H9 (cell line): ENCODE measurements around the gene NIM1K. TPM values are rescaled to one million over a fixed set of nuclear protein-coding genes. Genes with fewer than 3 reads are reported as not detected.

Experiments
- DNase-seq: peaks from one replicate; pipeline ENCODE4 v3.0.0-alpha.2; 2017
- H2AFZ ChIP-seq: one replicate; pipeline ENCODE4 v1.6.1; 2013; ENCODE audit warnings: mild to moderate bottlenecking, low read length, control low read depth, moderate library complexity
- H2AK5ac ChIP-seq: 2 replicates; pipeline ENCODE4 v1.6.1; 2013; ENCODE audit warnings: low read length, control low read depth, mixed read lengths; ENCODE audit not compliant: insufficient read length
- H2BK120ac ChIP-seq: one replicate; pipeline ENCODE4 v1.6.1; 2013; ENCODE audit warnings: low read depth, mild to moderate bottlenecking, low read length, control low read depth, inconsistent platforms; ENCODE audit not compliant: poor library complexity, severe bottlenecking
- H2BK12ac ChIP-seq: 2 replicates; pipeline ENCODE4 v1.6.1; 2013; ENCODE audit warnings: low read length, control low read depth, mixed read lengths, low read depth; ENCODE audit not compliant: insufficient read length
- H2BK15ac ChIP-seq: 2 replicates; pipeline ENCODE4 v1.6.1; 2013; ENCODE audit warnings: low read depth, low read length, control low read depth
- H2BK20ac ChIP-seq: one replicate; pipeline ENCODE4 v1.6.1; 2013; ENCODE audit warnings: low read depth, mild to moderate bottlenecking, low read length, control low read depth, inconsistent platforms; ENCODE audit not compliant: poor library complexity, severe bottlenecking
- H2BK5ac ChIP-seq: 2 replicates; pipeline ENCODE4 v1.6.1; 2013; ENCODE audit warnings: low read length, control low read depth, mixed read lengths; ENCODE audit not compliant: insufficient read length
- H3K14ac ChIP-seq: 2 replicates; pipeline ENCODE4 v1.6.1; 2013; ENCODE audit warnings: low read length, control low read depth; ENCODE audit not compliant: insufficient read depth
- H3K18ac ChIP-seq: 2 replicates; pipeline ENCODE4 v1.6.1; 2013; ENCODE audit warnings: low read depth, mild to moderate bottlenecking, mixed read lengths, low read length, control low read depth; ENCODE audit not compliant: insufficient read length
- H3K23ac ChIP-seq: 2 replicates; pipeline ENCODE4 v1.6.1; 2013; ENCODE audit warnings: low read length, control low read depth, mixed read lengths, low read depth; ENCODE audit not compliant: insufficient read length
- H3K23me2 ChIP-seq: 2 replicates; pipeline ENCODE4 v1.6.1; 2013; ENCODE audit warnings: low read depth, mild to moderate bottlenecking, mixed read lengths, low read length, control low read depth; ENCODE audit not compliant: insufficient read length, poor library complexity, severe bottlenecking
- H3K27ac ChIP-seq: 2 replicates; pipeline ENCODE4 v1.5.1; 2013; ENCODE audit warnings: low read length, control low read depth, mixed read lengths, low read depth; ENCODE audit not compliant: insufficient read length
- H3K27me3 ChIP-seq: 2 replicates; pipeline ENCODE4 v1.6.1; 2013; ENCODE audit warnings: low read length, control low read depth, inconsistent platforms; ENCODE audit not compliant: insufficient read depth
- H3K4ac ChIP-seq: 2 replicates; pipeline ENCODE4 v1.6.1; 2013; ENCODE audit warnings: low read depth, mild to moderate bottlenecking, control low read depth, inconsistent platforms, low read length, moderate library complexity
- H3K4me1 ChIP-seq: 2 replicates; pipeline ENCODE4 v1.6.1; 2013; ENCODE audit warnings: low read length, control low read depth, inconsistent platforms; ENCODE audit not compliant: insufficient read depth
- H3K4me2 ChIP-seq: 2 replicates; pipeline ENCODE4 v1.6.1; 2013; ENCODE audit warnings: low read length, control low read depth, mixed read lengths; ENCODE audit not compliant: insufficient read length, insufficient read depth
- H3K56ac ChIP-seq: 2 replicates; pipeline ENCODE4 v1.6.1; 2013; ENCODE audit warnings: low read depth, mild to moderate bottlenecking, mixed read lengths, low read length, control low read depth; ENCODE audit not compliant: insufficient read length
- H3K79me1 ChIP-seq: 2 replicates; pipeline ENCODE4 v1.6.1; 2013; ENCODE audit warnings: low read depth, mild to moderate bottlenecking, moderate library complexity, low read length, control low read depth, inconsistent platforms; ENCODE audit not compliant: insufficient read depth, poor library complexity, severe bottlenecking
- H3K79me2 ChIP-seq: 2 replicates; pipeline ENCODE4 v1.6.1; 2013; ENCODE audit warnings: low read length, control low read depth, inconsistent platforms; ENCODE audit not compliant: insufficient read depth
- H3K9ac ChIP-seq: 2 replicates; pipeline ENCODE4 v1.6.1; 2013; ENCODE audit warnings: low read length, control low read depth, mixed read lengths; ENCODE audit not compliant: insufficient read length; ENCODE audit errors: extremely low read depth
- H3K9me3 ChIP-seq: one replicate; pipeline ENCODE4 v1.6.1; 2013; ENCODE audit warnings: low read depth, low read length, inconsistent platforms; ENCODE audit not compliant: control insufficient read depth
- H3T11ph ChIP-seq: one replicate; pipeline ENCODE4 v1.6.1; 2013; ENCODE audit warnings: mild to moderate bottlenecking, low read length, control low read depth, inconsistent platforms
- H4K20me1 ChIP-seq: one replicate; pipeline ENCODE4 v1.6.1; 2013; ENCODE audit not compliant: control insufficient read depth, insufficient read length, insufficient read depth
- H4K5ac ChIP-seq: 2 replicates; pipeline ENCODE4 v1.6.1; 2013; ENCODE audit warnings: low read depth, mild to moderate bottlenecking, mixed read lengths, low read length, control low read depth; ENCODE audit not compliant: insufficient read length
- H4K8ac ChIP-seq: replicated peaks from 2 replicates; pipeline ENCODE4 v1.6.1; 2013; ENCODE audit warnings: low read length, control low read depth, mixed read lengths, low read depth; ENCODE audit not compliant: insufficient read length
- H4K91ac ChIP-seq: 2 replicates; pipeline ENCODE4 v1.6.1; 2013; ENCODE audit warnings: low read depth, mild to moderate bottlenecking, moderate library complexity, mixed read lengths, low read length, control low read depth; ENCODE audit not compliant: insufficient read length
- H3K27ac Mint-ChIP-seq, 3 experiments: 2 replicates in 2 of 3; 3 replicates in 1 of 3; pipeline ENCODE4 v1.8.0; 2020 to 2021; ENCODE audit warnings: mixed read lengths in 3 of 3, mild to moderate bottlenecking in 1 of 3, moderate library complexity in 1 of 3
- H3K27me3 Mint-ChIP-seq: 2 replicates; pipeline ENCODE4 v1.8.0; 2021; ENCODE audit warnings: low read depth, mild to moderate bottlenecking, moderate library complexity, mixed read lengths
- H3K36me3 Mint-ChIP-seq, 3 experiments: 2 replicates in 2 of 3; 3 replicates in 1 of 3; pipeline ENCODE4 v1.8.0; 2020 to 2021; ENCODE audit warnings: low read depth in 3 of 3, mixed read lengths in 3 of 3; ENCODE audit not compliant: insufficient read depth in 1 of 3
- H3K4me1 Mint-ChIP-seq, 2 experiments: 2 replicates each; pipeline ENCODE4 v1.8.0; 2020; ENCODE audit warnings: mixed read lengths in 2 of 2
- H3K4me3 Mint-ChIP-seq, 2 experiments: 2 replicates in 1 of 2; 3 replicates in 1 of 2; pipeline ENCODE4 v1.8.0; 2020 to 2021; ENCODE audit warnings: mild to moderate bottlenecking in 2 of 2, mixed read lengths in 2 of 2, moderate library complexity in 1 of 2
- H3K9me3 Mint-ChIP-seq, 2 experiments: 2 replicates in 1 of 2; 3 replicates in 1 of 2; pipeline ENCODE4 v1.8.0; 2020; ENCODE audit warnings: mild to moderate bottlenecking in 2 of 2, mixed read lengths in 2 of 2, moderate library complexity in 1 of 2
- CTCF ChIP-seq: fragments of 200-600 bp; sonication (generic); conservative IDR thresholded peaks from 3 replicates; pipeline ENCODE4 v1.8.0; 2021; ENCODE audit warnings: antibody characterized with exemption, mild to moderate bottlenecking
- WGBS: extraction: QIAGEN DNeasy Blood & Tissue Kit; methylation state at CpG from one replicate; pipeline ENCODE4 v1.1.7; 2013; ENCODE audit warnings: missing lambda C conversion rate, low lambda C conversion rate, mixed read lengths; ENCODE audit not compliant: insufficient read length; ENCODE audit errors: extremely low coverage; 5-methylcytosine and 5-hydroxymethylcytosine counted together
- total RNA-seq: library from RNA; stranded (reverse); gene quantifications from 2 replicates; pipeline ENCODE4 v1.2.1, GENCODE V29; 2021

NIM1K gene
- total RNA-seq, 1 experiment from 2014 or later: 0.07 TPM

GRCh38 chr5:43275391-43275790, 83.4 kb downstream of the NIM1K start:
- Histone ChIP-seq H2BK15ac (no peak overlapping the region), H3K9ac (no peak overlapping the region), H3K4ac (no peak overlapping the region), H2AFZ (no peak overlapping the region), H3K18ac (no peak overlapping the region), H4K91ac (no peak overlapping the region), H4K5ac (no peak overlapping the region), H3K4me1 (no peaks in the 10 kb centered on the region; the same call in 1 of the 2 replicates), H4K8ac (no peak overlapping the region), H3K9me3 (no peaks in the 10 kb centered on the region), H3K79me2 (no peaks in the 10 kb centered on the region), H2BK20ac (no peak overlapping the region), H3K23ac (no peak overlapping the region), H3K23me2 (no peaks in the 10 kb centered on the region), H3K4me2 (no peak overlapping the region), H2BK5ac (no peak overlapping the region), H3K14ac (no peak overlapping the region), H3T11ph (no peak overlapping the region), H3K79me1 (no peaks in the 10 kb centered on the region), H3K27me3 (no peaks in the 10 kb centered on the region), H2BK120ac (no peak overlapping the region), H3K27ac (no peak overlapping the region), H4K20me1 (no peaks in the 10 kb centered on the region), H2AK5ac (no peak overlapping the region), H3K56ac (no peak overlapping the region), H2BK12ac (no peak overlapping the region)
- H3K4me3 Mint-ChIP-seq: no peak overlapping the region
- no CpG with 5 or more reads among the region's 4 CpGs for WGBS
- peaks cover 6% of the 10 kb centered on the region for H3K27me3 Mint-ChIP-seq
- H3K36me3 Mint-ChIP-seq: no peaks in the 10 kb centered on the region
- DNase-seq: no peak
- TF ChIP-seq CTCF: no peak
- peaks cover 7 to 10% of the 10 kb centered on the region in 2 experiments for H3K4me1 Mint-ChIP-seq
- no peaks in the 10 kb centered on the region; a peak in 1 of 5 replicates for H3K9me3 Mint-ChIP-seq
- H3K27ac Mint-ChIP-seq: no peak overlapping the region
